ENCODE data around the gene FAM174B.
"Not testable (repeated sequence)": the region's sequence is repeated elsewhere in the genome, so short reads cannot be mapped to it uniquely, and the experiment has no call there.

FAM174B gene

GRCh38 chr15:92610101-92610520 lies 45.5 kb downstream of the FAM174B start:
- Histone ChIP-seq H3K9me2 (ENCODE audit: low read depth, low read length) (no peaks in the 10 kb centered on the region), H3F3A (ENCODE audit: insufficient read depth, low read length) (no peaks in the 10 kb centered on the region), H3K27ac (ENCODE audit: low read depth, low read length, poor library complexity, severe bottlenecking) (no peak overlapping the region), H3K4me3 (ENCODE audit: low read depth, low read length, poor library complexity, severe bottlenecking) (no peak overlapping the region), H3K36me3 (ENCODE audit: insufficient read depth, low read length) (no peaks in the 10 kb centered on the region), H3K4me1 (ENCODE audit: insufficient read depth, low read length, severe bottlenecking) (no peaks in the 10 kb centered on the region), H2AFZ (ENCODE audit: low read length) (no peak overlapping the region), H4K20me1 (ENCODE audit: insufficient read depth, low read length) (no peaks in the 10 kb centered on the region), H3K4me2 (ENCODE audit: low read length) (no peak overlapping the region), H3K79me2 (ENCODE audit: insufficient read depth, low read length) (no peaks in the 10 kb centered on the region), H3K9ac (ENCODE audit: low read length) (no peak overlapping the region), H3K9me3 (ENCODE audit: low read length) (no peaks in the 10 kb centered on the region), H3K27me3 (ENCODE audit: insufficient read depth, low read length) (0 out of 2 replicates have a peak, but pooled peaks cover 5% of the 10 kb centered on the region)
- TF ChIP-seq, protein P1, sequence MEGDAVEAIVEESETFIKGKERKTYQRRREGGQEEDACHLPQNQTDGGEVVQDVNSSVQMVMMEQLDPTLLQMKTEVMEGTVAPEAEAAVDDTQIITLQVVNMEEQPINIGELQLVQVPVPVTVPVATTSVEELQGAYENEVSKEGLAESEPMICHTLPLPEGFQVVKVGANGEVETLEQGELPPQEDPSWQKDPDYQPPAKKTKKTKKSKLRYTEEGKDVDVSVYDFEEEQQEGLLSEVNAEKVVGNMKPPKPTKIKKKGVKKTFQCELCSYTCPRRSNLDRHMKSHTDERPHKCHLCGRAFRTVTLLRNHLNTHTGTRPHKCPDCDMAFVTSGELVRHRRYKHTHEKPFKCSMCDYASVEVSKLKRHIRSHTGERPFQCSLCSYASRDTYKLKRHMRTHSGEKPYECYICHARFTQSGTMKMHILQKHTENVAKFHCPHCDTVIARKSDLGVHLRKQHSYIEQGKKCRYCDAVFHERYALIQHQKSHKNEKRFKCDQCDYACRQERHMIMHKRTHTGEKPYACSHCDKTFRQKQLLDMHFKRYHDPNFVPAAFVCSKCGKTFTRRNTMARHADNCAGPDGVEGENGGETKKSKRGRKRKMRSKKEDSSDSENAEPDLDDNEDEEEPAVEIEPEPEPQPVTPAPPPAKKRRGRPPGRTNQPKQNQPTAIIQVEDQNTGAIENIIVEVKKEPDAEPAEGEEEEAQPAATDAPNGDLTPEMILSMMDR (IDR thresholded peaks at IDR 0.05; ENCODE audit: low read length) = no peak
- TF ChIP-seq EZH2 (IDR thresholded peaks at IDR 0.05; ENCODE audit: borderline replicate concordance, low read length) = no peak

GRCh38 chr15:92608866-92609700 lies 46.5 kb downstream of the FAM174B start:
- H3K79me2 ChIP-seq (ENCODE audit: insufficient read depth, low read length) = no peaks in the 10 kb centered on the region
- no peaks in the 10 kb centered on the region for H4K20me1 ChIP-seq (ENCODE audit: insufficient read depth, low read length)
- no peaks in the 10 kb centered on the region for H3K9me3 ChIP-seq (ENCODE audit: low read length)
- TF ChIP-seq, protein P1 (IDR thresholded peaks at IDR 0.05; ENCODE audit: low read length) = no peak
- no peak for TF ChIP-seq EZH2 (IDR thresholded peaks at IDR 0.05; ENCODE audit: borderline replicate concordance, low read length)
- H3K4me2 ChIP-seq (ENCODE audit: low read length) = no peak overlapping the region
- H3K9me2 ChIP-seq (ENCODE audit: low read depth, low read length) = no peaks in the 10 kb centered on the region
- H3K27ac ChIP-seq (ENCODE audit: low read depth, low read length, poor library complexity, severe bottlenecking) = no peak overlapping the region
- no peak overlapping the region for H3K9ac ChIP-seq (ENCODE audit: low read length)
- H2AFZ ChIP-seq (ENCODE audit: low read length) = no peak overlapping the region
- no peaks in the 10 kb centered on the region for H3K36me3 ChIP-seq (ENCODE audit: insufficient read depth, low read length)
- no peaks in the 10 kb centered on the region for H3K4me1 ChIP-seq (ENCODE audit: insufficient read depth, low read length, severe bottlenecking)
- H3K4me3 ChIP-seq (ENCODE audit: low read depth, low read length, poor library complexity, severe bottlenecking) = no peak overlapping the region
- H3F3A ChIP-seq (ENCODE audit: insufficient read depth, low read length) = no peaks in the 10 kb centered on the region
- 0 out of 2 replicates have a peak, but pooled peaks cover 5% of the 10 kb centered on the region for H3K27me3 ChIP-seq (ENCODE audit: insufficient read depth, low read length)

- not testable (repeated sequence) for H3K36me3 ChIP-seq (ENCODE audit: insufficient read depth, low read length); H3K27ac ChIP-seq (ENCODE audit: low read depth, low read length, poor library complexity, severe bottlenecking); H3K4me2 ChIP-seq (ENCODE audit: low read length); H3K27me3 ChIP-seq (ENCODE audit: insufficient read depth, low read length); H3K9me3 ChIP-seq (ENCODE audit: low read length); H3K9me2 ChIP-seq (ENCODE audit: low read depth, low read length); H3F3A ChIP-seq (ENCODE audit: insufficient read depth, low read length); H3K79me2 ChIP-seq (ENCODE audit: insufficient read depth, low read length); H3K4me1 ChIP-seq (ENCODE audit: insufficient read depth, low read length, severe bottlenecking); H2AFZ ChIP-seq (ENCODE audit: low read length); H3K9ac ChIP-seq (ENCODE audit: low read length); H3K4me3 ChIP-seq (ENCODE audit: low read depth, low read length, poor library complexity, severe bottlenecking); H4K20me1 ChIP-seq (ENCODE audit: insufficient read depth, low read length)
These were observed 48.8 kb downstream of the FAM174B start for GRCh38 chr15:92606836-92607150.

All from OCI-LY1 (cell line).